Measurements from ENCODE around the gene NMD3.

DNA sequence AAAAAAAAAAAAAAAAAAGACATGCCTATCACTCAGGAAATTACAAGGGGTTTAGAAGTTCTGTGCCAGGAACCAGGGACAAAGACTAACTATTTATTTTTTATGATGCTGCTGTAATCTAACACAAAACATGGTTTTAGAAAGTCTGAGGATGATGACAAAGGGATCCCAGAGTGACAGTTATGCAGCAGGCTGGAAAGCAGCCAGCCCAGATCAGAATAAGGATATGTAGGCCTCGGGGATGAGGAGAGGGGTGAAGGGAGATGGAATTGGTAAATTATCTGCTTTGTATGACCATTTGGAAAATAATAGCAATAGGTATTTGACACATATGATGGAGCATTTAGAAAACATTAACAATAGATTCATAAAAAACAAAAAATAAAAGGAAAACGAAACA is 34.1 kb upstream of the NMD3 start:
- TF ChIP-seq, protein P1, sequence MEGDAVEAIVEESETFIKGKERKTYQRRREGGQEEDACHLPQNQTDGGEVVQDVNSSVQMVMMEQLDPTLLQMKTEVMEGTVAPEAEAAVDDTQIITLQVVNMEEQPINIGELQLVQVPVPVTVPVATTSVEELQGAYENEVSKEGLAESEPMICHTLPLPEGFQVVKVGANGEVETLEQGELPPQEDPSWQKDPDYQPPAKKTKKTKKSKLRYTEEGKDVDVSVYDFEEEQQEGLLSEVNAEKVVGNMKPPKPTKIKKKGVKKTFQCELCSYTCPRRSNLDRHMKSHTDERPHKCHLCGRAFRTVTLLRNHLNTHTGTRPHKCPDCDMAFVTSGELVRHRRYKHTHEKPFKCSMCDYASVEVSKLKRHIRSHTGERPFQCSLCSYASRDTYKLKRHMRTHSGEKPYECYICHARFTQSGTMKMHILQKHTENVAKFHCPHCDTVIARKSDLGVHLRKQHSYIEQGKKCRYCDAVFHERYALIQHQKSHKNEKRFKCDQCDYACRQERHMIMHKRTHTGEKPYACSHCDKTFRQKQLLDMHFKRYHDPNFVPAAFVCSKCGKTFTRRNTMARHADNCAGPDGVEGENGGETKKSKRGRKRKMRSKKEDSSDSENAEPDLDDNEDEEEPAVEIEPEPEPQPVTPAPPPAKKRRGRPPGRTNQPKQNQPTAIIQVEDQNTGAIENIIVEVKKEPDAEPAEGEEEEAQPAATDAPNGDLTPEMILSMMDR (IDR thresholded peaks at IDR 0.05; ENCODE audit: borderline replicate concordance, extremely low read depth, low read length, poor library complexity, severe bottlenecking) = no peak
- no peak for TF ChIP-seq EZH2 (IDR thresholded peaks at IDR 0.05; ENCODE audit: borderline replicate concordance, low read depth, low read length, severe bottlenecking)

Measured in DND-41 (cell line).